Stimulated activated CD4-positive, alpha-beta T cell treated with anti-CD3 and anti-CD28 coated beads, Interleukin-15, amount 100 ng/mL, for 48 hours (primary cell): ENCODE data around the gene BTNL9.
"Not testable (repeated sequence)": the region's sequence is repeated elsewhere in the genome, so short reads cannot be mapped to it uniquely, and the experiment has no call there.

Experiments used
- DNase-seq, 2 donors: peaks; one replicate each; pipeline ENCODE4 v3.0.0-alpha.2; 2020; ENCODE audit warnings: low read depth in 2 of 2

The BTNL9 gene

GRCh38 chr5:181099602-181100086 lies 59.6 kb downstream of the BTNL9 start:
- no peak for DNase-seq

- DNase-seq, result no peak
These were observed 60.2 kb downstream of the BTNL9 start for GRCh38 chr5:181100121-181100875.

- not testable (repeated sequence) for DNase-seq
These were observed 61.1 kb downstream of the BTNL9 start for GRCh38 chr5:181101030-181101641.

- DNase-seq, result not testable (repeated sequence)
These were observed 62.0 kb downstream of the BTNL9 start for GRCh38 chr5:181101930-181102674.

- DNase-seq, result not testable (repeated sequence)
These were observed 64.1 kb downstream of the BTNL9 start for GRCh38 chr5:181104259-181104568.

- not testable (repeated sequence) for DNase-seq
These were observed 64.7 kb downstream of the BTNL9 start for GRCh38 chr5:181104606-181105390.

- no peak for DNase-seq
These were observed 65.4 kb downstream of the BTNL9 start for GRCh38 chr5:181105391-181106025.

- DNase-seq, result no peak
These were observed 67.6 kb downstream of the BTNL9 start for GRCh38 chr5:181107699-181108098.

GRCh38 chr5:181108578-181109165 lies 68.6 kb downstream of the BTNL9 start:
- DNase-seq, result no peak

- no peak for DNase-seq
These were observed 69.5 kb downstream of the BTNL9 start for GRCh38 chr5:181109489-181110013.

- no peak for DNase-seq
These were observed 70.9 kb downstream of the BTNL9 start for GRCh38 chr5:181111010-181111409.
